Neural cell (in vitro differentiated cells): ENCODE results near the gene COX8A. TPM values are rescaled to one million over a fixed set of nuclear protein-coding genes. Genes with fewer than 3 reads are reported as not detected.

Source experiments
- H2AFZ ChIP-seq: fragments of 200-600, 300-800 bp; sonication (generic), shearing (Covaris generic); 2 replicates; pipeline ENCODE4 v1.6.0; 2014; ENCODE audit warnings: low read depth, mild to moderate bottlenecking, antibody characterized with exemption, low read length, moderate library complexity
- H3F3A ChIP-seq: fragments of 200-600 bp; shearing (Covaris generic); 2 replicates; pipeline ENCODE4 v1.6.1; 2016; ENCODE audit warnings: mild to moderate bottlenecking, moderate library complexity, mixed read lengths, antibody characterized with exemption, low read length; ENCODE audit not compliant: insufficient read depth, poor library complexity, severe bottlenecking
- H3K27ac ChIP-seq: fragments of 200-600, 300-800 bp; sonication (generic), shearing (Covaris generic); 2 replicates; pipeline ENCODE4 v1.5.1; 2014; ENCODE audit warnings: mild to moderate bottlenecking, low read length, moderate library complexity
- H3K27me3 ChIP-seq: fragments of 300-800, 200-600 bp; sonication (generic), shearing (Covaris generic); 2 replicates; pipeline ENCODE4 v1.6.0; 2014; ENCODE audit warnings: mild to moderate bottlenecking, low read depth, low read length, moderate library complexity; ENCODE audit not compliant: insufficient read depth
- H3K36me3 ChIP-seq: fragments of 300-800, 200-600 bp; sonication (generic), shearing (Covaris generic); 2 replicates; pipeline ENCODE4 v1.5.1; 2014; ENCODE audit warnings: mild to moderate bottlenecking, antibody characterized with exemption, low read length, moderate library complexity; ENCODE audit not compliant: insufficient read depth
- H3K4me2 ChIP-seq: fragments of 300-800, 200-600 bp; sonication (generic), shearing (Covaris generic); 2 replicates; pipeline ENCODE4 v1.6.0; 2014; ENCODE audit warnings: mild to moderate bottlenecking, low read length
- H3K4me3 ChIP-seq: fragments of 300-800, 200-600 bp; sonication (generic), shearing (Covaris generic); 2 replicates; pipeline ENCODE4 v1.5.1; 2014; ENCODE audit warnings: mild to moderate bottlenecking, low read length, moderate library complexity
- H3K79me2 ChIP-seq: fragments of 200-600 bp; shearing (Covaris generic); replicated peaks from 2 replicates; pipeline ENCODE4 v1.6.0; 2014; ENCODE audit warnings: mild to moderate bottlenecking, low read length, moderate library complexity; ENCODE audit not compliant: insufficient read depth
- H3K9ac ChIP-seq: fragments of 300-800, 200-600 bp; sonication (generic), shearing (Covaris generic); 2 replicates; pipeline ENCODE4 v1.6.1; 2016; ENCODE audit warnings: mild to moderate bottlenecking, low read length, mixed read lengths
- H3K9me2 ChIP-seq: fragments of 200-600 bp; shearing (Covaris generic); 2 replicates; pipeline ENCODE4 v1.6.1; 2016; ENCODE audit warnings: mild to moderate bottlenecking, low read length, mixed read lengths; ENCODE audit not compliant: insufficient read depth
- H3K9me3 ChIP-seq: fragments of 200-600, 300-800 bp; sonication (generic), shearing (Covaris generic); 2 replicates; pipeline ENCODE4 v1.6.1; 2016; ENCODE audit warnings: mild to moderate bottlenecking, mixed run types, low read length, moderate library complexity, mixed read lengths
- H4K20me1 ChIP-seq: fragments of 200-600 bp; shearing (Covaris generic); 2 replicates; pipeline ENCODE4 v1.6.1; 2016; ENCODE audit warnings: mild to moderate bottlenecking, mixed run types; ENCODE audit not compliant: insufficient read depth
- CTCF ChIP-seq: fragments of 450-650 bp; IDR thresholded peaks from 2 replicates; pipeline ENCODE4 v1.5.1; 2014; ENCODE audit warnings: antibody characterized with exemption, mild to moderate bottlenecking, moderate library complexity; ENCODE audit not compliant: poor library complexity, severe bottlenecking
- EP300 ChIP-seq: fragments of 450-650 bp; conservative IDR thresholded peaks from 2 replicates; pipeline ENCODE4 v1.6.1; 2014; ENCODE audit warnings: antibody characterized with exemption, mild to moderate bottlenecking, moderate library complexity; ENCODE audit not compliant: poor library complexity, severe bottlenecking
- EZH2 ChIP-seq: fragments of 200-600, 300-800 bp; shearing (Covaris generic), sonication (generic); IDR thresholded peaks from 2 replicates; pipeline ENCODE4 v1.6.1; 2014; ENCODE audit warnings: antibody characterized with exemption, low read length, borderline replicate concordance, mild to moderate bottlenecking; ENCODE audit not compliant: insufficient read depth, poor library complexity, severe bottlenecking
- MXI1 ChIP-seq: fragments of 450-650 bp; conservative IDR thresholded peaks from 2 replicates; pipeline ENCODE4 v1.6.1; 2014; ENCODE audit warnings: antibody characterized with exemption, mild to moderate bottlenecking; ENCODE audit not compliant: poor library complexity, severe bottlenecking
- POLR2AphosphoS5 ChIP-seq: IDR thresholded peaks from 2 replicates; pipeline ENCODE4 v1.6.1; 2012
- RAD21 ChIP-seq: fragments of 450-650 bp; conservative IDR thresholded peaks from 2 replicates; pipeline ENCODE4 v1.6.1; 2014; ENCODE audit warnings: antibody characterized with exemption, mild to moderate bottlenecking, moderate library complexity
- REST ChIP-seq: IDR thresholded peaks from 2 replicates; pipeline ENCODE4 v1.6.1; 2012; ENCODE audit warnings: borderline replicate concordance
- SMC3 ChIP-seq: fragments of 450-650 bp; conservative IDR thresholded peaks from 2 replicates; pipeline ENCODE4 v1.6.1; 2014; ENCODE audit warnings: antibody characterized with exemption, mild to moderate bottlenecking, moderate library complexity; ENCODE audit not compliant: poor library complexity
- TAF1 ChIP-seq: IDR thresholded peaks from 2 replicates; pipeline ENCODE4 v1.6.1; 2012; ENCODE audit warnings: low read depth
- polyA plus RNA-seq: library from polyadenylated mRNA; depleted of rRNA; stranded (reverse); fragments of >200 nt; gene quantifications from 2 replicates; pipeline ENCODE4 v1.2.3, GENCODE V29; 2014

The COX8A gene
- polyA plus RNA-seq, 1 donor from 2014 or later = 863 TPM

- Histone ChIP-seq H3K9me3 (no peaks in the 10 kb centered on the region), H3K79me2 (no peaks in the 10 kb centered on the region), H4K20me1 (no peaks in the 10 kb centered on the region), H3F3A (no peaks in the 10 kb centered on the region), H3K9me2 (no peaks in the 10 kb centered on the region), H2AFZ (no peak overlapping the region), H3K27me3 (peaks cover 7% of the 10 kb centered on the region), H3K36me3 (no peaks in the 10 kb centered on the region), H3K4me2 (no peak overlapping the region), H3K9ac (no peak overlapping the region), H3K4me3 (no peak overlapping the region), H3K27ac (no peak overlapping the region)
- no peak for TF ChIP-seq TAF1
- no peak for TF ChIP-seq REST
- no peak for TF ChIP-seq MXI1
- no peak for TF ChIP-seq EZH2
- no peak for TF ChIP-seq SMC3
These were observed 31.3 kb downstream of the COX8A start for GRCh38 chr11:64005691-64006090.

- Histone ChIP-seq H3K36me3 (no peaks in the 10 kb centered on the region), H4K20me1 (no peaks in the 10 kb centered on the region), H3K4me3 (no peak overlapping the region), H2AFZ (no peak overlapping the region), H3K79me2 (no peaks in the 10 kb centered on the region), H3K27me3 (peaks cover 7% of the 10 kb centered on the region), H3K9ac (no peak overlapping the region), H3K9me2 (no peaks in the 10 kb centered on the region), H3K4me2 (no peak overlapping the region), H3K9me3 (no peaks in the 10 kb centered on the region), H3K27ac (no peak overlapping the region), H3F3A (no peaks in the 10 kb centered on the region)
- TF ChIP-seq CTCF (no peak), REST (no peak), EZH2 (no peak), SMC3 (no peak), POLR2AphosphoS5 (no peak), RAD21 (no peak), MXI1 (no peak), TAF1 (no peak), EP300 (no peak)
These were observed 32.0 kb downstream of the COX8A start for GRCh38 chr11:64006398-64006797.
